GM21423 (cell line): ENCODE data around the gene GFRA3.
"Not testable (repeated sequence)": the region's sequence is repeated elsewhere in the genome, so short reads cannot be mapped to it uniquely, and the experiment has no call there.

Source experiments
- ATAC-seq: cut with Tn5 transposase; IDR thresholded peaks from one replicate; pipeline ENCODE4 v1.9.1; 2021; ENCODE audit warnings: mild to moderate bottlenecking, moderate library complexity; ENCODE audit not compliant: unreplicated experiment

The GFRA3 gene

DNA sequence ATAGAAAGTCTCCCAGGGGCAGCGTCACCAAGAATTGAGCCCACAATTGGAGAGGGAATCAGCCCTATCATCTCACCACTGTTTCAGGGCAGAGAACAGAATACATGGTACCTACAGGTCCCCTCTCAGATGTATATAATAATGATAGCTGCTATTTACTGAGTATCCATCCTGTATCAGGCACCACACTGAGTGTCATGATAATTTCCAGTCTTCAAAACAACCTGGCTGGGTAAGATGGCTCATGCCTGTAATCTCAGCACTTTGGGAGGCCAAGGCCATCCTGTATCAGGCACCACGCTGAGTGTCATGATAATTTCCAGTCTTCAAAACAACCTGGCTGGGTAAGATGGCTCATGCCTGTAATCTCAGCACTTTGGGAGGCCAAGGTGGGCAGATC is 26.6 kb downstream of the GFRA3 start:
- ATAC-seq = not testable (repeated sequence)

- no peak for ATAC-seq
These were observed 27.6 kb downstream of the GFRA3 start for GRCh38 chr5:138246822-138247221.

DNA sequence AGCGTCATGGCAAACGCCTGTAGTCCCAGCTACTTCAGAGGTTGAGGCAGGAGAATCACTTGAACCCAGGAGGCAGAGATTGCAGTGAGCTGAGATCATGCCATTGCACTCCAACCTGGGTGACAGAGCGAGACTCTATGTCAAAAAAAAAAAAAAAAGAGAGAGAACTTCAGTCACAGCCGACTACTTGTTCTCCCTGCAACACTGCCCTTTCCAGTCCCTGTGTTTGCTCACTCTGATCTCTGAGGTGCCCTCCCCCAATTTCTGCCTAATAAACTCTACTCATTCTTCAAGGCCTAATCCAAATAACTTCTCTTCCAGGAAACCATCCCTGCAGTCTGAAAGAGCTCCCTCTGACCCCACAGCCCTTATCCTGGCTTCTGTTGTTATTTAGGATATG is 28.1 kb downstream of the GFRA3 start:
- no peak for ATAC-seq

- no peak for ATAC-seq
These were observed 28.7 kb downstream of the GFRA3 start for GRCh38 chr5:138245717-138246116.

DNA sequence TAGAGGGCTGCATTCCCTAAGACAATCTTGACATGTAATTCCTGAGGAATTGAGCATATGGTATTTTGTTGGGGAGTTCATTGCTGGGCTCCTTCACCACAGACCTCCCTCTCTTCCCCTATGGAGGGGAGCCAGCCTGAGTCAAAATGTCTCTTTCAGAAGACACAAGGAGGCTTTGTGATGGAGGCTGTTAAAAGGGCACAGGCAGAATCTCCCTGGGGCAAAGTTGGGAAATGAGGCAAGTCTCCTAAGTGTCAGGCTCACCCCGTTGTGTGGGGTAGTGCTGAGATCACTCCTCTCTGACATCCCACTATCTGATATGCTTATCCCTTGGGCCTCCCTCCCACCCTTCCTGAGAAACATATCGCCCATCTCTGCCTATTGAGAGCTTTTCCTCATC is 30.6 kb downstream of the GFRA3 start:
- no peak for ATAC-seq

DNA sequence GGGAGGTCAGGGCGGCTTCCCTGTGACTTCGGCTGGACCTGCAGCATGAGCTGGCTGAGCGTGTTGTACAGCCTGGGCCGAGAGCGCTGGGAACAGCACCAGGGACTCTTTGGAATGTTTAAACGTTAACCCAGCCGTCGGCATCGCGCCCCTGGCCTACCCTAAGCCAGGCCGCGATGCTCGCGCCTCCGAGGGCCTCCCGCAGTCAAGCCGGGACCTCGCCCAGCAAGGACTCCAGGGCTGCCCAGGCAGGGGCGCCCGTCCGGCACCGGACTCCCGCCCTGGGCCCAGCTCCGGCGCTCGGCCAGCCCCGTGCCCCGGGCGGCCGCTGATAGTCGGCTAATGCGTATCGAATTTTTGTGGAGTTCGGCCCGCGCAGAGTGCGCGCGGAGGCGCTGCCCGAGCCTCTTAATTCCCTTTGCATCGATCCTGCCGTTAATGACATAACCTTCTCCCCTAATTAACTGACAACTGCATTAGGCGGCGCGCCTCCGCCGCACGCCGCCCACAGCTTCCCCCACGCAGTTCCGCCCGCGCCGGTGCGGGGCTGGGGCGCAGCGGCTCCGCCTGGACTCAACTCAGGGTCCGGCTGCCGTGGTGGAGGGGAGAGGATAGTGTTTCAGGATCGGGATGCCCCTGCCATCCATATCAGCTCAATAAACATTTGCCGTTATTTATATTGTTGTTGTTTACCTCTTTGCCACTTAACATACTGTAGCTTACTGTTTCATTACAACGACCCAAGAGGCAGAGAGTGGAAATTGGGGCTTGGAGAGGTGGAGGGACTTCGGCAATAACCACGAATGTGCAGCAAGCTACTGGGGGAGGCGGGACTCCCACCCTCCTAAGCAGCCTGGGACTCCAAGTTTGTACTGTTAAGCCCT is 32.5 kb downstream of the GFRA3 start:
- no peak for ATAC-seq

GRCh38 chr5:138240650-138241385 is 33.6 kb downstream of the GFRA3 start:
- no peak for ATAC-seq

DNA sequence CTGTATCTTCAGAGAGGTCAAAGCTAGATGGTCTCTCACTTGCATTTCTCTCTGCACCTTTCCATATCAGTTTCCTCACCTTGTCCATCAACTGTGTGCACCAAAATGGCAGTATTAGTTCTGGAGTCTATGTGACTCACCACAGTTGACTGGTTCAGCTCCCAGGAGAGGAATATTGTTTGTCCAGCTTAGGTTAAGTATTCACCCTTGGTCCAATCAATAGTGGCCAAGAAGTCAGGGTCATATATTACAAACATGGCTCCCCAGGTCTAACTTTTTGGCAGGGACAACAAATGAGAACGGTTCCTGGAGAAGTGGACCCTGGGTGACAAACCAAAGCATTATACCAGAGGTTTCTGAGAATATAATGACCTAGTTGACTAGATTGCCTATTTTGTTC is 36.4 kb downstream of the GFRA3 start:
- ATAC-seq = no peak

DNA sequence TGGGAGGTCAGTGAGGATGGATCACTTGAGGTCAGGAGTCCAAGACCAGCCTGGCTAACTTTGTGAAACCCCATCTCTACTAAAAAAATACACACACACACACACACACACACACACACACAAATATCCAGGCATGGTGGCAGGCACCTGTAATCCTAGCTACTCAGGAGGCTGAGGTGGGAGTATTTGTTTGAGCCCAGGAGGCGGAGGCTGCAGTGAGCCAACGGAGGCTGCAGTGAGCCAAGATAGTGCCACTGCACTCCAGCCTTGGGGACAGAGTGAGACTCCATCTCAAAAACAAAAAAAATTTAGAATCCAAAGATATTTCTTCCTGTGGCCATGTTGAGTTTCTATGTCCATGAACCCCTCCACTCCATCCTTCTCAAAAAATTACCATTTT is 39.8 kb downstream of the GFRA3 start:
- no peak for ATAC-seq

- ATAC-seq = no peak
These were observed 41.1 kb downstream of the GFRA3 start for GRCh38 chr5:138233280-138233679.

- ATAC-seq = no peak
These were observed 43.3 kb downstream of the GFRA3 start for GRCh38 chr5:138230981-138231589.

DNA sequence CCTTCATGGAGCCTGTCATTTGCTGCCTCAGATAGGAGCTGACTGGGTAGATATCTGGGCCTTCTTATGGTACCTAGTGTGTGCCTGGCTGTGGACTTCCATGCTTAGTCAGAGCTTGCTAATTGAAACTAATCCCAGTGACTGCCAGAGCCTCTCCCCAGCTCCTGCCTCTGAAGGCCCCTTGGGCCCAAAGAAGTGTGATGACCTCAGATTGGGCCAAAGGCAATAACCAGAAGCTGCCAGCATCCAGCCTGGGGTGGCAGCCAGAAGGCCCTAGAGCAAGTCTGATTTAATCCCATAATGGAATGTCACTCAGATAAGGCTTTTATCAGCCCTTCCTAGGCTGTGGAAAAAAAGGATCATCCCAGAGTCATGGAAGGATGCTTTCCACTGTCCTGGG is 44.2 kb downstream of the GFRA3 start:
- ATAC-seq = no peak

DNA sequence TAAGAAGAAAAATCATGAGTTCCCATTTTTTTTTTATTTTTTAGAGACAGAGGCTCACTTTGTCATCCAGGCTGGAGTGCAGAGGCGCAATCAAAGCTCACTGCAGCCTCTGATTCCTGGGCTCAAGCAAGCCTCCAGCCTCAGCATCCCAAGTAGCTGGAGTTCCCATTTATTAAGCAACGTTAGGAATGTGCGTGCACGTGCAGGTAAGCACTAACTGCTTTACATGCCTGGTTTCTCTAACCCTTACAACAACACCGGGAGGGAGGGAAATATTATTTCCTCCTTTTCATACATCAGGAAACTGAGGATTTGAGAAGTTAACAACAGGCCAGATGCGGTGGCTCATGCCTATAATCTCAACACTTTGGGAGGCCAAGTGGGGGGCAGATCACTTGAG is 45.0 kb downstream of the GFRA3 start:
- no peak for ATAC-seq

GRCh38 chr5:138226910-138227309 is 47.5 kb downstream of the GFRA3 start:
- ATAC-seq = no peak

- no peak for ATAC-seq
These were observed 49.7 kb downstream of the GFRA3 start for GRCh38 chr5:138224712-138225111.

DNA sequence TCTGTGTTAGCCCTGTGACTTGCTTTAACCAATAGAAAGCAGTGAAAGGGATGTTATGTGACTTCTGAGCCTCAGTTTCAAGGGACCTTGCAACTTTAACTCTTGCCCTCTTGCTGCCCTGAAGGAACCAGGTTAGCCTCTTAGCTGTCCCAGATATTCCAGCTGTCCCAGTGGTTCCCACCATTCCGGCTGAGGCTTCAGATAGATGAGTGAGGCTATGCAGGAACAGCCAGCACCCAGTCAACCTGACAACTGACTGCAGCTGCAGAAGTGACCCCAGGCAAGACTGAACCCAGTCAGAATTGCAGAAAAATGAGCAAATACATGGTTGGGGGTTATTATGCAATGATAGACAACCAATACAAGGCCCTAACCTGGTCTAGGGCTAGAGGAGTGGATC is 50.9 kb downstream of the GFRA3 start:
- no peak for ATAC-seq

DNA sequence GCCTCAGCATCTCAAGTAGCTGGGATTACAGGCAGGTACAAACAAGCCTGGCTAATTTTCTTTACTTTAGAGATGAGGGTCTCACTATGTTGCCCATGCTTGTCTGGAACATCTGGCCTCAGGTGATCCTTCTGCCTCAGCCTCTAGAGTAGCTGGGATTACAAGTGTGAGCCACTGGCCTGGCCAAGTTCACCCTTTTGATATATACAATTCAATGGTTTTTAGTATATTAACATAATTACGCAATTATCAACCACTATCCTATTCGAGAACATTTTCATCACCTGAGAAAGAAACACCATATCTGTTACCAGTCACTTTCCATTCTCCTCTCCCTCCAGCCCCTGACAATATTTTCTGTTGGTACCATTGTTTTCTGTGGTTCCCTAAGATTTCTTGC is 57.6 kb downstream of the GFRA3 start:
- no peak for ATAC-seq

DNA sequence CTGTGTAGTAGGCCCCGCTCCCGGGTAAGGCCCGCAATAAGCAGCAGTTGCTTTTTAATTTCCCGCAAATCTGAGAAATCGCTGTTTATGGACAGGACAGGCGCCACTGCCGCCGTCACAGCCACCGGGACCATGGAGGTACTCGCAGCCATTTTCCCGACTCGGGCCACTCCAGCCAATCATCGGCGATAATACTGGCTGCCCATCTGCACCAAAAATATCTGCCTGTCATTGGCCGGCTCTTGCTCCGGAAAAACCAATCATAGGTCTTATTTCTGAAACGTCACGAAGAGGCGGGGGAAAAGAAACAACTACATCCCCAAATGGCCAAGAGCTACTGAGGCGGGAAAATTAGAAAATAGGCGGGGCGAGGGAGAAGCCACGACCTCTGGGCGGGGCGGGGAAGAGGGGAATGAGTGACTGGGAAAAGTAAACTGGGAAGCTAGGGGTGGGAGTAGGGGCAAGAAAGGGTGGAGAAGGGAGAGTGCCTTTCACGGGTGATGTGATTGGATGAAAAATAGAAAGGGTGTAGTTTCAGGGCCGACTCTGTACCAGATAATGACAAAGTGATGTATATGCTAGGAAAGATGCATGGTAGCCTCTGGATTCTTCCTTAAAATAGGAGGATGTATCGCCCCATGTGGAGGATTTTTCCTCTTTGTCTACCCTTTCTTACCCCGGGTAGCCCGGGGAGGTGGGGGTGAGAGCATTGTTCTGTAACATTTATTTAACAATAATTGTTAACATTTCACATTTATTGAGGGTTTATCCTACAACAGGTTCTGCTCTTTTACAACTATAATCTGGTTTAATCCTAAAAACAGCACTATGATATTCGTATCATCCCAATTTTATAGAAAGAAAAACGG is 61.0 kb downstream of the GFRA3 start, which contains the start of gene CDC23:
Gene CDC23 (minus strand): TSS at position 163 of the 869 bp plus-strand sequence. CDS start 11 bp downstream, at position 152.
- ATAC-seq = peak; percentile 98

DNA sequence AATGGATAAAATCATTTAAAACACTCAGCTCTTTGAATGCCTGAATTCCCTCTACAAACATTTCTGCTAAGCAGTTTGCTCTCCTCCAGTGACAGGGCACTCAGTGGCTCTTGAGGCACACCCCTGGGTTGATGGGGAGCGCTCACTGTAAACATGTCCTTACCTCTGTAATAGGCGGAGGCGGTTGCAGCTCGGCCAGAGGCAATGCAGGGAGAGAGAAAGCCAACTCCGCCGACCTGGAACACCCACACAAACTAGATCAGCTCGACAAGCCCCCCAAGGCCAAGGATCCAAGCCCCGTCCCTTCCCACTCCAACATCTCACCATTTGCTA is 61.6 kb downstream of the GFRA3 start:
- peak; percentile 7 for ATAC-seq

- ATAC-seq = no peak
These were observed 63.4 kb downstream of the GFRA3 start for GRCh38 chr5:138210985-138211384.
